Fibroblast of the aortic adventitia (primary cell): ENCODE data around the gene PIGR. TPM values are rescaled to one million over a fixed set of nuclear protein-coding genes. Genes with fewer than 3 reads are reported as not detected.

Experiments used
- DNase-seq: peaks from one replicate; pipeline ENCODE4 v3.0.0-alpha.2; 2010; ENCODE audit warnings: low read depth
- H3K4me3 ChIP-seq: 2 replicates; pipeline ENCODE4 v1.5.1; 2011; ENCODE audit warnings: low read depth, mild to moderate bottlenecking, control low read depth, low read length, moderate library complexity
- CTCF ChIP-seq: IDR thresholded peaks from 2 replicates; pipeline ENCODE4 v1.5.1; 2011; ENCODE audit warnings: mild to moderate bottlenecking, low read length, control low read depth, inconsistent platforms; ENCODE audit not compliant: insufficient read depth
- total RNA-seq: library from RNA; depleted of rRNA; stranded (reverse); fragments of >200 nt; gene quantifications from 2 replicates; pipeline ENCODE4 v1.2.3, GENCODE V29; 2012; ENCODE audit warnings: low replicate concordance

PIGR gene
- total RNA-seq, 1 donor, result not detected

DNA sequence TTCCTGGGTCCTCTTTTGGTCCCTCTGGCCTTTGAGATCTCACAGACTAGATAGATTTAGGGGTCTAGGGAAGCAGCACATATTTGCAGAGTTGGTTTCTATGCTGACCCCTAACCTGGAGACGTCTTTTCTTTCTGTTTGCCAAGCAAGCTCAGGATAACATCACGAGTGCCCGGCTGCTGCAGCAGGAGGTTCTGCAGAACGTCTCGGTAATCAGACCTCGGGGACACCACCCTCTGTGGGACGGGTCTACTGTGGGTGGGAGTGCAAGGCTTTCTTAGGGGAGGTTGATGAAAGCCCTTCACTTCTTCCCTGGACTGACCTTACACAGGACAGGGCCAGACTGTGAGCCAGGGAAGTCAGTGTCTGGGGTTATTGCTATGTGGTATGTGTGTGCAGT, 46.1 kb downstream of the PIGR start:
- no peak for DNase-seq
- no peak for TF ChIP-seq CTCF
- H3K4me3 ChIP-seq, result no peak overlapping the region

- H3K4me3 ChIP-seq, result no peak overlapping the region
- no peak for DNase-seq
- TF ChIP-seq CTCF, result no peak
These were observed 46.5 kb downstream of the PIGR start for GRCh38 chr1:206899717-206900116.

GRCh38 chr1:206898915-206899431, 47.3 kb downstream of the PIGR start:
- DNase-seq, result no peak
- no peak overlapping the region for H3K4me3 ChIP-seq
- no peak for TF ChIP-seq CTCF

GRCh38 chr1:206898089-206898914, 48.0 kb downstream of the PIGR start:
- TF ChIP-seq CTCF, result no peak
- H3K4me3 ChIP-seq, result no peak overlapping the region
- DNase-seq, result peak; percentile 64

GRCh38 chr1:206897175-206897574, 49.1 kb downstream of the PIGR start, which contains the start of gene IL24:
Gene IL24 (plus strand): TSS chr1:206897443. CDS start chr1:206897833, 390 bp downstream.
- TF ChIP-seq CTCF, result no peak
- H3K4me3 ChIP-seq, result no peak within 1 kb of the TSS
- DNase-seq, result no peak

- H3K4me3 ChIP-seq, result no peak overlapping the region
- DNase-seq, result no peak
- TF ChIP-seq CTCF, result no peak
These were observed 50.0 kb downstream of the PIGR start for GRCh38 chr1:206896261-206896660.
